A549 (cell line): ENCODE measurements around the gene SEPTIN2.

ENCODE experiments used
- ATOH8 ChIP-seq: fragments of 250-450 bp; sonication (Bioruptor Pico); IDR thresholded peaks from 2 replicates; pipeline ENCODE4 v1.5.0; 2020; ENCODE audit warnings: low read depth, mild to moderate bottlenecking, moderate library complexity
- CEBPB ChIP-seq, 2 experiments: fragments of >200 bp in 1 of 2; sonication (Bioruptor Twin) in 1 of 2; formaldehyde crosslinking in 1 of 2; IDR thresholded peaks; 2 replicates each; pipeline ENCODE4 v1.6.1; 2012 to 2016
- CTCF ChIP-seq: fragments of >200 bp; sonication (Bioruptor Twin); formaldehyde crosslinking; IDR thresholded peaks from 3 replicates; pipeline ENCODE4 v1.5.1; 2016
- EP300 ChIP-seq, 2 experiments: fragments of >200 bp; sonication (Bioruptor Twin); formaldehyde crosslinking; IDR thresholded peaks; 2 replicates in 1 of 2; 3 replicates in 1 of 2; pipeline ENCODE4 v1.6.1; 2016 to 2017
- NFE2L2 ChIP-seq: fragments of 150-350 bp; conservative IDR thresholded peaks from 2 replicates; pipeline ENCODE4 v1.6.1; 2014; ENCODE audit warnings: low read length
- PBX3 ChIP-seq: IDR thresholded peaks from 2 replicates; pipeline ENCODE4 v1.6.1; 2012
- POLR2A ChIP-seq: IDR thresholded peaks from 2 replicates; pipeline ENCODE4 v1.6.1; 2012; ENCODE audit warnings: mild to moderate bottlenecking, low read length
- POLR2AphosphoS2 ChIP-seq: conservative IDR thresholded peaks from 2 replicates; pipeline ENCODE4 v1.6.1; 2012; ENCODE audit warnings: low read length, improper control_type of control experiment, inconsistent platforms
- TP53 ChIP-seq: fragments of 250-450 bp; sonication (Bioruptor Pico); IDR thresholded peaks from 2 replicates; pipeline ENCODE4 v1.5.0; 2021; ENCODE audit warnings: mild to moderate bottlenecking, moderate library complexity
- ZSCAN20 ChIP-seq: fragments of 250-450 bp; sonication (Bioruptor Pico); IDR thresholded peaks from 2 replicates; pipeline ENCODE4 v1.8.0; 2022; ENCODE audit warnings: mild to moderate bottlenecking, moderate library complexity
- TF ChIP-seq, protein P1 (sequence below): fragments of 200-600 bp; sonication (generic); IDR thresholded peaks from 2 replicates; pipeline ENCODE4 v1.6.1; 2016; ENCODE audit warnings: antibody characterized with exemption, mild to moderate bottlenecking, moderate library complexity

DNA sequence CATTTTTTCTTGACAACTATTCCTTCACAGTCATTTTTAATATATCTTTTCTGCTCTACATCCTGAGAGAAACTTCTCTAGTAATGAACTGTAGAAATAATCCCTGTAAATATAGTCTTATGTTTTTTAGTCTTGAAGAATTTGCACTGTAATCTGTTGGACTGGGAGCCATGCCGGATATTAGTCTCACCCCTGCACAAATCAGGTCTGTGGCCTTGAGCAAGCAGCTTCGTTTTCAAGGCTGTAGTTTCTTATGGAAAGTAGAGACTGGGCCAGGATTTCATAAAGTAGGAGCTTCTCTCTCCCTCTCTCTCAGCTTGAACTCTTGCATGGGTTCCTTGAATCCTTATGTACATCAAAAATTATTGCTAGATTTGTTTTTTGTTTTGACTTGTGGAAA, 49.1 kb downstream of the SEPTIN2 start:
- TF ChIP-seq NFE2L2 (no peak), PBX3 (no peak), POLR2A (no peak), CTCF (no peak), EP300 (IDR thresholded peaks at IDR 0.05) (no peak), TP53 (CRISPR knock-in tag) (no peak), CEBPB (IDR thresholded peaks at IDR 0.05) (no peak), ATOH8 (CRISPR knock-in tag) (no peak), POLR2AphosphoS2 (no peak), ZSCAN20 (no peak)
- TF ChIP-seq, protein P1, sequence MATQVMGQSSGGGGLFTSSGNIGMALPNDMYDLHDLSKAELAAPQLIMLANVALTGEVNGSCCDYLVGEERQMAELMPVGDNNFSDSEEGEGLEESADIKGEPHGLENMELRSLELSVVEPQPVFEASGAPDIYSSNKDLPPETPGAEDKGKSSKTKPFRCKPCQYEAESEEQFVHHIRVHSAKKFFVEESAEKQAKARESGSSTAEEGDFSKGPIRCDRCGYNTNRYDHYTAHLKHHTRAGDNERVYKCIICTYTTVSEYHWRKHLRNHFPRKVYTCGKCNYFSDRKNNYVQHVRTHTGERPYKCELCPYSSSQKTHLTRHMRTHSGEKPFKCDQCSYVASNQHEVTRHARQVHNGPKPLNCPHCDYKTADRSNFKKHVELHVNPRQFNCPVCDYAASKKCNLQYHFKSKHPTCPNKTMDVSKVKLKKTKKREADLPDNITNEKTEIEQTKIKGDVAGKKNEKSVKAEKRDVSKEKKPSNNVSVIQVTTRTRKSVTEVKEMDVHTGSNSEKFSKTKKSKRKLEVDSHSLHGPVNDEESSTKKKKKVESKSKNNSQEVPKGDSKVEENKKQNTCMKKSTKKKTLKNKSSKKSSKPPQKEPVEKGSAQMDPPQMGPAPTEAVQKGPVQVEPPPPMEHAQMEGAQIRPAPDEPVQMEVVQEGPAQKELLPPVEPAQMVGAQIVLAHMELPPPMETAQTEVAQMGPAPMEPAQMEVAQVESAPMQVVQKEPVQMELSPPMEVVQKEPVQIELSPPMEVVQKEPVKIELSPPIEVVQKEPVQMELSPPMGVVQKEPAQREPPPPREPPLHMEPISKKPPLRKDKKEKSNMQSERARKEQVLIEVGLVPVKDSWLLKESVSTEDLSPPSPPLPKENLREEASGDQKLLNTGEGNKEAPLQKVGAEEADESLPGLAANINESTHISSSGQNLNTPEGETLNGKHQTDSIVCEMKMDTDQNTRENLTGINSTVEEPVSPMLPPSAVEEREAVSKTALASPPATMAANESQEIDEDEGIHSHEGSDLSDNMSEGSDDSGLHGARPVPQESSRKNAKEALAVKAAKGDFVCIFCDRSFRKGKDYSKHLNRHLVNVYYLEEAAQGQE: no peak
